Fibroblast of peridontal ligament (primary cell): ENCODE results near the gene SLC9A7.
A peak's percentile ranks its signal among the peaks of the same experiment; 100 is the strongest.
"Not testable (repeated sequence)": the region's sequence is repeated elsewhere in the genome, so short reads cannot be mapped to it uniquely, and the experiment has no call there.

Experiments used
- DNase-seq: peaks from one replicate; pipeline ENCODE4 v3.0.0-alpha.2; 2010; ENCODE audit errors: extremely low read depth

Gene SLC9A7

GRCh38 chrX:46754586-46755061 lies 4.3 kb downstream of the SLC9A7 start:
- no peak for DNase-seq

GRCh38 chrX:46754036-46754435 lies 4.9 kb downstream of the SLC9A7 start:
- no peak for DNase-seq

GRCh38 chrX:46750889-46751288 lies 8.0 kb downstream of the SLC9A7 start:
- DNase-seq, result no peak

GRCh38 chrX:46744009-46744408 lies 14.9 kb downstream of the SLC9A7 start:
- DNase-seq, result no peak

DNA sequence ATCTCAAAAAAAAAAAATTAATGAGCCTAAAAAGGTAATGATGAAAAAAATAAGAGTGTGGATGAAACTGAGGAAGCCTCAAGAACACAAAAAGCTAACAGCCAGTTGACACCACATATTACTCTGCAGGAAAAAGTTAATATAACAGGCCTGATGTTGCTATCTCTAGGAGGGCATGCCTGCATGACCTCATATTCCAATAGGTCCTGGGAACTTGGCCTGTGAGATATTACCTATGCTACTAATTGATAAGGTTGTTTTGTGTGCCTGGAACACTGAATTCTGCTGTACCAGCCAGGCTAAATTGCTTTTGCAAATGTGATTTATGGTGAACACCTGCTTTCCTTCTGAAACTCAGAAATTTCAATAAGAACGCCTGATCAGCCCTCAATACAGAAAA lies 15.9 kb downstream of the SLC9A7 start:
- no peak for DNase-seq

- no peak for DNase-seq
Observed at GRCh38 chrX:46739736-46740135, 19.2 kb downstream of the SLC9A7 start.

GRCh38 chrX:46737462-46737861 lies 21.5 kb downstream of the SLC9A7 start:
- peak; percentile 59 for DNase-seq

- DNase-seq, result no peak
Observed at GRCh38 chrX:46737041-46737440, 21.9 kb downstream of the SLC9A7 start.

- DNase-seq, result no peak
Observed at GRCh38 chrX:46735622-46736021, 23.3 kb downstream of the SLC9A7 start.

DNA sequence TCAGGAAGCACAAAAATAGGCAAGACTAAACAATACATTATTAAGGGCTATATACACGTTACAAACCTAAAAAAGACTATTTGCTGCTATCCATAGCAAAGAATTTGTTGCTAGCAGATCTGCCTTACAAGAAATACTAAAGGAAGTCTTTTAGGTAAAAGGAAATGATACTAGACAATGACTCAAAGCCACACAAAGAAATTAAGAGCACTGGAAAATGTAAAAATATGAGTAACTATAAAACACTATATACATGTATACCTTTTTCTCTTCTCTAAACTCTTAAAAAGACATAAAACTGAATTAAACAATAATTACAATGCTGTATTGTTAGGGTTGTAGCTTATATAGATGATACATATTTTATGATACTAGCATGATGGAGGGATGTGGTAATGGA lies 25.7 kb downstream of the SLC9A7 start:
- no peak for DNase-seq

- DNase-seq, result no peak
Observed at GRCh38 chrX:46730765-46731164, 28.2 kb downstream of the SLC9A7 start.

GRCh38 chrX:46727441-46727840 lies 31.5 kb downstream of the SLC9A7 start:
- DNase-seq, result peak; percentile 76

GRCh38 chrX:46723569-46723927 lies 35.4 kb downstream of the SLC9A7 start:
- not testable (repeated sequence) for DNase-seq

- DNase-seq, result peak; percentile 41
Observed at GRCh38 chrX:46722742-46723568, 36.0 kb downstream of the SLC9A7 start.

- no peak for DNase-seq
Observed at GRCh38 chrX:46716796-46717195, 42.1 kb downstream of the SLC9A7 start.

GRCh38 chrX:46715997-46716396 lies 42.9 kb downstream of the SLC9A7 start:
- no peak for DNase-seq

DNA sequence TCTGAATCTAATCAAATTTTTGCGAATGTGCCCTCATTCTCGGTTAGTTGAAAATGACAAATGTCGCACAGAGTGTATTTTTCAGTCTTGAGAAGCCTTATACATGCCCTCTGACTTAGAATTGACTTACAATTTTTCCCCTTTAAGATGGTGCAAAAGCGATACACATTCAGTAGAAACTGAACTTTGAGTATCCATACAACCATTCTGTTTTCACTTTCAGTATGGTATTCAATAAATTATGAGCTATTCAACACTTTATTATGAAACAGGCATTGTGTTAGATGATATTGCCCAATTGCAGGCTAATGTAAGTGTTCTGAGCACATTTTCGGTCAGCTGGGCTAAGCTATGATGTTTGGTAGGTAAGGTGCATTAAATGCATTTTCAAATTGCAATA lies 43.4 kb downstream of the SLC9A7 start:
- DNase-seq, result no peak

GRCh38 chrX:46713672-46714490 lies 45.0 kb downstream of the SLC9A7 start:
- DNase-seq, result peak; percentile 58

- DNase-seq, result no peak
Observed at GRCh38 chrX:46712764-46713163, 46.2 kb downstream of the SLC9A7 start.

DNA sequence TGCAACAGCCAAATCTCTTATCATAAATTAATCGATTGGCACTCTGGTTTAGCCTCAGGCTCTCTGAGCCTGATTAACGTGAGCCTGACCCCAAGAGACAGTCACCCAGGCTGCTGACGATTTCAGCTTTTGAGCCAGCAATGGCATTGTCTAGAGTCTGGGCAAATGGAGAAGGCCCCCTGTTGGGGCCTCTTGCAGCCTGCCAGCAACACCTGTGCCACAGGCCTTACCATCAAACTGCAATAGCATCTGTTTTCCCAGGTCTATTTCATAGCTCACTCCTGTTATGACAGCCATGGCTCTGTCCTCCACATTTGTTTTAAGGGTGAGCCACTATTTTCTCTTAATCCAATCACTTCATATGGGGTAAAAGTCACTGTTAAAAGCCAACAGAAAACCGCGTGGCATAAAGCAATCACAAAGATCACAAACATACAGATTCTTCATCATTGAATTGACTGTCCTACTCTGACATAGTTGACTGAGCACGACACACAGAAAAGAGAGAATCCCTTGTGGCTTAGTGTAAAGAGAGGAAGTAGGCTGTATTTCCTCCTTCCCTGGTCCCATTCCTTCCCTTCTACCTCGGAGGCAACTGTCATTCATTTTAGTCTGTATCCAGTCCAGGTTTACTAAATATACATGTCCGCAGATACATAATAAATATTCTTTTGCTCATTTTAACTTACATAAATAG lies 47.8 kb downstream of the SLC9A7 start:
- DNase-seq, result no peak

DNA sequence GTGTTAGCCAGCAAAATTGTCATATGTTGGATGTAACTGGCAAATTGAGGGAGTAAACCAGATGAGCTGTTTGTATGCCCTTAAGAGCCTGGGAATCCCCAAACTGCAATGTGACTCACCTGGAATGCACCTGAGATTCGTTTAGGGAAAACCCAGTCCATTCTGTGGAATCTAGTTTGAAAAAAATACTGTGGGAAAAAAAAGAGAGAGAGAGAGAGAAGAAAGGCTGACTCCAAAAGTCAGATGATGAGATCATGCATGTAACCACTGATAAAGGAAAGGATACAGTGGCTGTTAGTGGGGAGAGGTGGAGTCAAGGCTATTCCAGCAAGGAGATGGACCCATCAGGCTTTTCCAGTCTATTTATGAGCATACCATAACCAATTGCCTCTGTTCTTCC lies 48.5 kb downstream of the SLC9A7 start:
- no peak for DNase-seq

DNA sequence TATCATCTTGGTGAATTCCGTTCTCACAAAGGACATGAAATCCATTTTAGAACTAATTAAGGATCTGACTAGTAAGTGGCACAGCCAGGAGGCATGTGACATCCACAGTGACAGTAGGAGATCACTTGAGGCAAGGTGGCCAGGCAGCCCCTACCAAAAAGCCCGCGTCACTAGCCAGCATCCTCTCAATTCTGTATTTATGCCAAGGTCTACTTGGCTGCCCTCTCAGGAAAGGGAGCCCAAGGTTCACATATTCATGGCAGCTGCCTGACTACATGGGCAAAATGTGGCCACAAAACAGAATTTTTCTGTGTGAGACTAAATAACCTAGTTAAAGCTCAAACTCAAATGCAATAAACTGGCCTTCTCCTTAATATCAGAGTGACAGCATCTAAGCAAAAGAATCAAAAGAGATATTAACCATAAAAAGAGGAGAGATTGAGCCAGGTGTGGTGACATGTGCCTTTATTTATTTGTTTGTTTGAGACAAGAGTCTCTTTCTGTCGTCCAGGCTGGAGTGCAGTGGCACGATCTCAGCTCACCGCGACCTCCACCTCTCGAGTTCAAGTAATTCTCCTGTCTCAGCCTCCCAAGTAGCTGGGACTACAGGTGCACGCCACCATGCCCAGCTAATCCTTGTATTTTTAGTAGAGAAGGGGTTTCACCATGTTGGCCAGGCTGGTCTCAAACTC lies 51.5 kb downstream of the SLC9A7 start:
- DNase-seq, result no peak
